Heart right ventricle (tissue), 16 donors: ENCODE results near the gene STAG1. TPM values are rescaled to one million over a fixed set of nuclear protein-coding genes. Genes with fewer than 3 reads are reported as not detected.
"Not testable (repeated sequence)": the region's sequence is repeated elsewhere in the genome, so short reads cannot be mapped to it uniquely, and the experiment has no call there.

Source experiments
- ATAC-seq, 8 donors: fragments of 200-7000 bp; cut with Tn5 transposase; one replicate each; pipeline ENCODE4 v1.9.1; 2020; ENCODE audit warnings: mild to moderate bottlenecking in 8 of 8, moderate library complexity in 8 of 8, moderate number of reproducible peaks in 1 of 8
- DNase-seq, 2 donors: peaks; one replicate each; pipeline ENCODE4 v3.0.0-alpha.2; 2020
- H3K27ac ChIP-seq, 10 donors: fragments of 200-600 bp; sonication (generic) in 2 of 10; one replicate each; pipeline versions ENCODE4 v1.5.0 to v1.8.0; 2020 to 2022; ENCODE audit warnings: mild to moderate bottlenecking in 3 of 10
- H3K27me3 ChIP-seq, 7 donors: fragments of 200-600 bp; one replicate each; pipeline ENCODE4 v1.8.0; 2021 to 2022; ENCODE audit warnings: mild to moderate bottlenecking in 2 of 7
- H3K36me3 ChIP-seq, 9 donors: fragments of 200-600 bp; sonication (generic) in 1 of 9; one replicate each; pipeline versions ENCODE4 v1.5.0 to v1.8.0; 2020 to 2022; ENCODE audit warnings: mild to moderate bottlenecking in 2 of 9
- H3K4me1 ChIP-seq, 9 donors: fragments of 200-600 bp; sonication (generic) in 1 of 9; one replicate each; pipeline versions ENCODE4 v1.5.0 to v1.8.0; 2020 to 2022; ENCODE audit warnings: mild to moderate bottlenecking in 4 of 9
- H3K4me3 ChIP-seq, 10 donors: fragments of 200-600 bp; sonication (generic) in 2 of 10; one replicate each; pipeline versions ENCODE4 v1.5.0 to v1.8.0; 2020 to 2022; ENCODE audit warnings: mild to moderate bottlenecking in 7 of 10, moderate library complexity in 2 of 10
- H3K9me3 ChIP-seq, 11 donors: fragments of 200-600 bp in 10 of 11; sonication (generic) in 2 of 11; one replicate each; pipeline versions ENCODE4 v1.5.0 to v1.8.0; 2013 to 2022; ENCODE audit warnings: mild to moderate bottlenecking in 2 of 11, control low read depth in 1 of 11, moderate library complexity in 1 of 11
- CTCF ChIP-seq, 9 donors: fragments of 200-600 bp; sonication (generic) in 2 of 9; IDR thresholded peaks; one replicate each; pipeline versions ENCODE4 v1.5.0 to v1.8.0; 2021 to 2022; ENCODE audit warnings: antibody characterized with exemption in 9 of 9, mild to moderate bottlenecking in 5 of 9, moderate library complexity in 1 of 9
- WGBS, 2 donors: extraction: QIAGEN DNeasy Blood & Tissue Kit; methylation state at CpG; one replicate each; pipeline ENCODE4 v1.1.7; 2013; ENCODE audit warnings: inconsistent platforms in 1 of 2; 5-methylcytosine and 5-hydroxymethylcytosine counted together
- intact Hi-C, 10 donors: fragments of 100-400 bp; cut with DNase I; formaldehyde crosslinking; loops; one replicate each; pipeline versions ENCODE4 v1.11.1 to v1.14.2; 2022
- polyA plus RNA-seq, 2 donors: library from polyadenylated mRNA; stranded (reverse); fragments of 200-250 nt; gene quantifications; one replicate each; pipeline ENCODE4 v1.2.3, GENCODE V29; 2013
- total RNA-seq, 10 donors: library from RNA; stranded (reverse); fragmentation: NEBNext Ultra II Directional in 3 of 10; extraction: Animal tissue kit (Norgen Biotek cat#: 25700) in 3 of 10; gene quantifications; one replicate each; pipeline versions ENCODE4 v1.2.1 to v1.2.4, GENCODE V29; 2021 to 2023
- donor health status: Arrhythmogenic right ventricular cardiomyopathy.
- donor health status: ischemic (EF 13 %, LVEDD 7.1; RV severe dilation, severe dysfunction).
- donor health status: healthy with polysubstance abuse.
- donor health status: DM: no; HTN: yes; CAD: no.
- donor health status: DM: no; HTN: no; CAD: no.
- donor health status: ischemic (EF 25% LVEDD 6.9; RV normal size, moderate dysfunction).
- donor health status: ischemic (EF 25% LVEDD 5.7; RV mildly dilated, moderate dysfunction).
- donor health status: healthy.
- donor health status: DM: yes; HTN: yes; CAD: no.
- donor health status: Ischemic cardiomyopathy.
- donor health status: ischemic (EF 35%, LVEDD 5.7; RV mildly dilated, moderate dysfunction).
- donor health status: nonischemic (EF 11% LVEDD 7.7; RV severe dilation, severe dysfunction).
- donor health status: DM: yes; HTN: yes; CAD: no.
- donor health status: PGD.
- donor health status: ischemic (EF 29% LVEDD 5.4; RV normal size, mild dysfunction).
- donor health status: nonischemic (EF 23%, LVEDD 6.1; RV moderate dilation, normal function).

The STAG1 gene
- total and polyA plus RNA-seq, 12 donors, result 8.0 to 27.6 (median 19.6) TPM

- no peak for ATAC-seq
- Histone ChIP-seq H3K9me3 (peaks cover 0 to 19% (median 8%) of the 10 kb centered on the region in 11 donors), H3K27me3 (no peaks in the 10 kb centered on the region), H3K36me3 (peaks cover 0 to 24% (median 0%) of the 10 kb centered on the region in 9 donors), H3K4me1 (peaks cover 0 to 13% (median 0%) of the 10 kb centered on the region in 9 donors), H3K4me3 (no peak overlapping the region), H3K27ac (no peak overlapping the region)
- no peak for TF ChIP-seq CTCF (IDR thresholded peaks at IDR 0.05)
- intact Hi-C loops, result no loop called here
- 80% methylated on average over 6 of the region's 6 CpGs for WGBS, 2 donors
- no peak for DNase-seq
These were observed 175.7 kb downstream of the STAG1 start for GRCh38 chr3:136576279-136577009.

- no peaks in the 10 kb centered on the region for H3K9me3 ChIP-seq
- DNase-seq (no peak), ATAC-seq (no peak)
- intact Hi-C loops, result no loop called here
- H3K4me1 ChIP-seq, result no peaks in the 10 kb centered on the region
- H3K27ac ChIP-seq, result no peak overlapping the region
- no peaks in the 10 kb centered on the region for H3K27me3 ChIP-seq
- WGBS, 2 donors, result 89 to 98% methylated on average over 2 of the region's 2 CpGs
- peaks cover 0 to 39% (median 0%) of the 10 kb centered on the region in 9 donors for H3K36me3 ChIP-seq
- no peak overlapping the region for H3K4me3 ChIP-seq
- no peak for TF ChIP-seq CTCF (IDR thresholded peaks at IDR 0.05)
These were observed 184.5 kb downstream of the STAG1 start for GRCh38 chr3:136567599-136568188.

- WGBS, 2 donors, result 96 to 98% methylated on average over 1 of the region's 1 CpG
- ATAC-seq, H3K9me3 ChIP-seq, H3K27ac ChIP-seq, DNase-seq, H3K27me3 ChIP-seq, H3K4me1 ChIP-seq, H3K4me3 ChIP-seq, intact Hi-C loops: not testable (repeated sequence)
- peaks cover 0 to 34% (median 0%) of the 10 kb centered on the region in 9 donors for H3K36me3 ChIP-seq
These were observed 187.2 kb downstream of the STAG1 start for GRCh38 chr3:136564962-136565361.

GRCh38 chr3:136562026-136562425 is 190.2 kb downstream of the STAG1 start:
- Histone ChIP-seq H3K4me1 (peaks cover 0 to 10% (median 0%) of the 10 kb centered on the region in 9 donors), H3K27ac (no peak overlapping the region), H3K27me3 (no peaks in the 10 kb centered on the region), H3K36me3 (peaks cover 0 to 17% (median 0%) of the 10 kb centered on the region in 9 donors), H3K9me3 (no peaks in the 10 kb centered on the region), H3K4me3 (no peak overlapping the region)
- no peak for DNase-seq
- WGBS, 2 donors, result 96 to 97% methylated on average over 9 of the region's 9 CpGs
- no peak for TF ChIP-seq CTCF (IDR thresholded peaks at IDR 0.05)
- ATAC-seq, result no peak
- intact Hi-C loops, result no loop called here

- TF ChIP-seq CTCF (IDR thresholded peaks at IDR 0.05), result no peak
- intact Hi-C loops, result no loop called here
- H3K4me3 ChIP-seq, result no peak overlapping the region
- no peak overlapping the region for H3K27ac ChIP-seq
- H3K4me1 ChIP-seq, result peaks cover 0 to 10% (median 0%) of the 10 kb centered on the region in 9 donors
- DNase-seq (no peak), ATAC-seq (no peak)
- H3K9me3 ChIP-seq, result no peaks in the 10 kb centered on the region
- no peaks in the 10 kb centered on the region for H3K36me3 ChIP-seq
- H3K27me3 ChIP-seq, result no peaks in the 10 kb centered on the region
- WGBS, 2 donors, result 81 to 84% methylated on average over 2 of the region's 2 CpGs
These were observed 192.3 kb downstream of the STAG1 start for GRCh38 chr3:136559896-136560295.

GRCh38 chr3:136549461-136549860 is 202.7 kb downstream of the STAG1 start:
- not testable (repeated sequence) for H3K27me3 ChIP-seq, H3K4me1 ChIP-seq, H3K36me3 ChIP-seq, DNase-seq, H3K4me3 ChIP-seq, H3K27ac ChIP-seq, H3K9me3 ChIP-seq, ATAC-seq
- intact Hi-C loops, result loop anchor here in 2 of 10 donors (5.0 to 10.0 kb wide), 2 partner anchors 203 to 205 kb away; partner anchors contain the start of gene STAG1 (in 2 of the 2)
- 81 to 90% methylated on average over 1 of the region's 1 CpG for WGBS, 2 donors
